HepG2 (cell line): ENCODE results near the gene PRM3. TPM values are rescaled to one million over a fixed set of nuclear protein-coding genes. Genes with fewer than 3 reads are reported as not detected.

Experiments
- ATAC-seq: fragments of 200-7000 bp; cut with Tn5 transposase; 3 replicates; pipeline ENCODE4 v1.9.1; 2020; ENCODE audit warnings: mild to moderate bottlenecking, moderate library complexity
- BruUV-seq: library from RNA; stranded (reverse); fragments of 400-500 nt; replicated peaks from 2 replicates; lab custom pipeline; 2021; lab: Mats Ljungman, UMichigan
- CTCF ChIA-PET: fragments of 300-600 bp; formaldehyde crosslinking; extraction: SDS; loops from one replicate; lab custom pipeline; 2021; ENCODE audit warnings: low total read pairs, inconsistent platforms, low intra/inter-chr PET ratio; lab: Yijun Ruan, JAX
- POLR2A ChIA-PET: fragments of 350-600 bp; sonication (Branson Sonifier 250); formaldehyde crosslinking; loops from one replicate; lab custom pipeline; 2020; ENCODE audit warnings: antibody characterized with exemption, inconsistent platforms; lab: Yijun Ruan, JAX
- DNase-seq: peaks from one replicate; pipeline ENCODE4 v3.0.0-alpha.2; 2015; ENCODE audit warnings: low spot score
- FAIRE-seq: peaks from 3 replicates; lab custom pipeline; 2011; peaks lifted over from hg19 to GRCh38; lab: Jason Lieb, UNC
- H2AFZ ChIP-seq: one replicate; pipeline ENCODE4 v1.6.1; 2011; ENCODE audit warnings: low read length, inconsistent platforms
- H3K27ac ChIP-seq: fragments of 300-600 bp; 3 replicates; pipeline ENCODE4 v1.8.0; 2011; ENCODE audit warnings: mixed run types, mild to moderate bottlenecking, mixed read lengths, low read length, inconsistent platforms; ENCODE audit not compliant: insufficient read depth; ENCODE audit errors: extremely low read length
- H3K27me3 ChIP-seq, 2 experiments: fragments of 200-600 bp in 1 of 2; 2 replicates in 1 of 2; 3 replicates in 1 of 2; pipeline versions ENCODE4 v1.6.0 to v1.8.0; 2011; ENCODE audit warnings: low read length in 2 of 2, mild to moderate bottlenecking in 2 of 2, moderate library complexity in 2 of 2, inconsistent platforms in 1 of 2; ENCODE audit not compliant: insufficient read depth in 2 of 2, control insufficient read depth in 1 of 2
- H3K36me3 ChIP-seq, 2 experiments: fragments of 200-600 bp in 1 of 2; replicated peaks in 1 of 2; 2 replicates in 1 of 2; 3 replicates in 1 of 2; pipeline versions ENCODE4 v1.5.1 to v1.8.0; 2011; ENCODE audit warnings: low read length in 2 of 2, inconsistent platforms in 1 of 2; ENCODE audit not compliant: insufficient read depth in 2 of 2, control insufficient read depth in 1 of 2
- H3K4me1 ChIP-seq: 2 replicates; pipeline ENCODE4 v1.5.1; 2012; ENCODE audit warnings: low read length, inconsistent platforms; ENCODE audit not compliant: insufficient read depth
- H3K4me2 ChIP-seq: 2 replicates; pipeline ENCODE4 v1.6.0; 2011; ENCODE audit warnings: low read depth, low read length, inconsistent platforms
- H3K4me3 ChIP-seq, 3 experiments: fragments of 200-600 bp in 1 of 3; sonication (generic), shearing (Covaris generic) in 1 of 3; replicated peaks in 1 of 3; 2 replicates each; pipeline ENCODE4 v1.5.1; 2011 to 2016; ENCODE audit warnings: low read length in 3 of 3, inconsistent platforms in 2 of 3, low read depth in 2 of 3, mild to moderate bottlenecking in 2 of 3, control low read depth in 1 of 3, mixed read lengths in 1 of 3; ENCODE audit not compliant: insufficient read depth in 1 of 3
- H3K79me2 ChIP-seq: one replicate; pipeline ENCODE4 v1.6.1; 2011; ENCODE audit warnings: low read length, inconsistent platforms; ENCODE audit not compliant: insufficient read depth
- H3K9ac ChIP-seq: 2 replicates; pipeline ENCODE4 v1.6.0; 2011; ENCODE audit warnings: mild to moderate bottlenecking, low read depth, low read length, inconsistent platforms; ENCODE audit not compliant: insufficient read depth
- H3K9me3 ChIP-seq: 2 replicates; pipeline ENCODE4 v1.5.1; 2012; ENCODE audit warnings: mild to moderate bottlenecking, low read length
- H4K20me1 ChIP-seq: 2 replicates; pipeline ENCODE4 v1.6.0; 2011; ENCODE audit warnings: inconsistent platforms, mild to moderate bottlenecking, low read length, moderate library complexity; ENCODE audit not compliant: insufficient read depth
- CCDC6 ChIP-seq: sonication (generic); formaldehyde crosslinking; IDR thresholded peaks from 2 replicates; pipeline ENCODE4 v1.8.1; 2022; ENCODE audit warnings: mild to moderate bottlenecking, missing genetic modification reagents, moderate library complexity
- DBP ChIP-seq: sonication (generic); formaldehyde crosslinking; IDR thresholded peaks from 2 replicates; pipeline ENCODE4 v1.4.0; 2020; ENCODE audit warnings: missing genetic modification reagents; ENCODE audit errors: not compliant biosample characterization
- DZIP1 ChIP-seq: sonication (generic); formaldehyde crosslinking; IDR thresholded peaks from 2 replicates; pipeline ENCODE4 v1.5.0; 2020; ENCODE audit warnings: mild to moderate bottlenecking, missing genetic modification reagents
- HCFC1 ChIP-seq: fragments of 150-350 bp; IDR thresholded peaks from 2 replicates; pipeline ENCODE4 v1.6.1; 2014; ENCODE audit warnings: low read depth, low read length
- NFYC ChIP-seq: IDR thresholded peaks from 2 replicates; pipeline ENCODE4 v1.6.1; 2016; ENCODE audit warnings: missing genetic modification reagents, missing compliant biosample characterization
- RBM22 ChIP-seq: fragments of 200-400 bp; formaldehyde crosslinking; optimal IDR thresholded peaks from 2 replicates; pipeline ENCODE3; 2017; ENCODE audit warnings: mild to moderate bottlenecking, low read length, moderate library complexity
- RBM39 ChIP-seq: fragments of 200-400 bp; formaldehyde crosslinking; IDR thresholded peaks from one replicate; pipeline ENCODE4 v1.6.1; 2018; ENCODE audit warnings: antibody characterized with exemption, mild to moderate bottlenecking, low read depth, low read length; ENCODE audit not compliant: poor library complexity, severe bottlenecking
- RFXAP ChIP-seq: sonication (generic); formaldehyde crosslinking; IDR thresholded peaks from 2 replicates; pipeline ENCODE4 v1.4.0; 2020; ENCODE audit warnings: missing genetic modification reagents, borderline replicate concordance
- RORA ChIP-seq: sonication (generic); formaldehyde crosslinking; IDR thresholded peaks from 2 replicates; pipeline ENCODE4 v1.5.0; 2020; ENCODE audit warnings: mild to moderate bottlenecking, missing genetic modification reagents, moderate library complexity
- RXRA ChIP-seq: sonication (generic); formaldehyde crosslinking; IDR thresholded peaks from 2 replicates; pipeline ENCODE4 v1.5.1; 2020; ENCODE audit warnings: missing genetic modification reagents
- ZBTB7A ChIP-seq: sonication (generic); formaldehyde crosslinking; IDR thresholded peaks from 2 replicates; pipeline ENCODE4 v1.8.0; 2022; ENCODE audit warnings: mild to moderate bottlenecking, missing genetic modification reagents
- ZNF274 ChIP-seq: sonication (generic); formaldehyde crosslinking; IDR thresholded peaks from 2 replicates; pipeline ENCODE4 v1.5.1; 2020; ENCODE audit warnings: mild to moderate bottlenecking, missing genetic modification reagents
- ZNF570 ChIP-seq: sonication (generic); formaldehyde crosslinking; IDR thresholded peaks from 2 replicates; pipeline ENCODE4 v1.4.0; 2020; ENCODE audit warnings: mild to moderate bottlenecking, missing genetic modification reagents, borderline replicate concordance
- ZNF577 ChIP-seq: sonication (generic); formaldehyde crosslinking; IDR thresholded peaks from 2 replicates; pipeline ENCODE4 v1.4.0; 2020; ENCODE audit warnings: mild to moderate bottlenecking, low read depth, missing genetic modification reagents, borderline replicate concordance
- ZNF629 ChIP-seq: sonication (generic); formaldehyde crosslinking; conservative IDR thresholded peaks from 2 replicates; pipeline ENCODE4 v1.5.0; 2020; ENCODE audit warnings: missing genetic modification reagents
- ZNF646 ChIP-seq: sonication (generic); formaldehyde crosslinking; IDR thresholded peaks from 2 replicates; pipeline ENCODE4 v1.9.0; 2021; ENCODE audit warnings: mild to moderate bottlenecking, missing genetic modification reagents
- ZNF768 ChIP-seq: sonication (generic); formaldehyde crosslinking; IDR thresholded peaks from 2 replicates; pipeline ENCODE4 v1.4.0; 2020; ENCODE audit warnings: missing genetic modification reagents
- WGBS: methylation state at CpG from one replicate; pipeline ENCODE4 v1.1.6; 2017; ENCODE audit warnings: low lambda C conversion rate; 5-methylcytosine and 5-hydroxymethylcytosine counted together
- in situ Hi-C: cut with HindIII; loops from 2 replicates; pipeline ENCODE4 v1.10.0; 2017; ENCODE audit warnings: low pct_unique_long_range_greater_than_20kb; ENCODE audit not compliant: extremely low pct_ligation_motif_present
- intact Hi-C: fragments of 100-400 bp; cut with micrococcal nuclease; formaldehyde crosslinking; loops from one replicate; pipeline ENCODE4 v1.10.0; 2022; ENCODE audit not compliant: unreplicated experiment
- polyA plus RNA-seq, 8 experiments: library from polyadenylated mRNA; depleted of rRNA in 3 of 8; stranded (reverse) in 7 of 8; unstranded in 1 of 8; fragments of >200 nt; fragmentation: Illumina TruSeq in 4 of 8; extraction: Trizol in 4 of 8; gene quantifications; 2 replicates each; pipeline versions ENCODE4 v1.2.1 to v1.2.3, GENCODE V29; 2011 to 2016; ENCODE audit warnings: low read depth in 4 of 8, missing spikeins in 1 of 8, mixed read lengths in 1 of 8; ENCODE audit not compliant: insufficient read depth in 1 of 8
- total RNA-seq, 5 experiments: library from RNA; depleted of rRNA; stranded (reverse); fragments of >200 nt; fragmentation: Illumina TruSeq; extraction: Trizol; gene quantifications; 2 replicates each; pipeline ENCODE4 v1.2.3, GENCODE V29; 2016; ENCODE audit warnings: low read depth in 1 of 5

Gene PRM3
- total and polyA plus RNA-seq, 2 of the 13 experiments (the other 11 are each of a cell fraction or from before 2014, with no cell fraction given) = not detected

GRCh38 chr16:11322823-11323222, 49.4 kb upstream of the PRM3 start:
- H3K27ac ChIP-seq = no peak overlapping the region
- in situ Hi-C loops (no loop called here), intact Hi-C loops (no loop called here)
- no peak overlapping the region for H3K4me2 ChIP-seq
- no peak for FAIRE-seq
- H4K20me1 ChIP-seq = no peaks in the 10 kb centered on the region
- no peak overlapping the region for H2AFZ ChIP-seq
- 27% methylated on average over 3 of the region's 3 CpGs for WGBS
- peaks cover 36% of the 10 kb centered on the region for H3K4me1 ChIP-seq
- H3K36me3 ChIP-seq = no peaks in the 10 kb centered on the region
- ChIA-PET POLR2A (no interaction called here), CTCF (no interaction called here)
- DNase-seq = no peak
- no TSS peak for BruUV-seq
- H3K9me3 ChIP-seq = no peaks in the 10 kb centered on the region
- H3K79me2 ChIP-seq = no peaks in the 10 kb centered on the region
- H3K4me3 ChIP-seq = no peak overlapping the region
- no peak overlapping the region for H3K9ac ChIP-seq
- H3K27me3 ChIP-seq = no peaks in the 10 kb centered on the region
- no peak for ATAC-seq
- no peak for TF ChIP-seq RBM22
- no peak for TF ChIP-seq ZNF577
- TF ChIP-seq RXRA = no peak
- TF ChIP-seq ZNF274 (CRISPR knock-in tag) = no peak
- peak; percentile 94 for TF ChIP-seq ZNF768
- no peak for TF ChIP-seq ZNF570 (CRISPR knock-in tag)
- TF ChIP-seq HCFC1 = no peak
- no peak for TF ChIP-seq RBM39
- no peak for TF ChIP-seq CCDC6 (CRISPR knock-in tag)
- no peak for TF ChIP-seq NFYC (CRISPR knock-in tag)
- TF ChIP-seq RFXAP (CRISPR knock-in tag) = no peak
- TF ChIP-seq RORA (CRISPR knock-in tag) = no peak
- peak; percentile 50 for TF ChIP-seq ZNF629
- TF ChIP-seq DBP (CRISPR knock-in tag) = no peak
- TF ChIP-seq ZNF646 (CRISPR knock-in tag) = no peak
- no peak for TF ChIP-seq DZIP1 (CRISPR knock-in tag)
- TF ChIP-seq ZBTB7A (CRISPR knock-in tag) = no peak
